ENCODE measurements around the gene NID1. TPM values are rescaled to one million over a fixed set of nuclear protein-coding genes. Genes with fewer than 3 reads are reported as not detected.

Gene NID1
- total RNA-seq, 1 experiment from 2014 or later, result 0.32 TPM

DNA sequence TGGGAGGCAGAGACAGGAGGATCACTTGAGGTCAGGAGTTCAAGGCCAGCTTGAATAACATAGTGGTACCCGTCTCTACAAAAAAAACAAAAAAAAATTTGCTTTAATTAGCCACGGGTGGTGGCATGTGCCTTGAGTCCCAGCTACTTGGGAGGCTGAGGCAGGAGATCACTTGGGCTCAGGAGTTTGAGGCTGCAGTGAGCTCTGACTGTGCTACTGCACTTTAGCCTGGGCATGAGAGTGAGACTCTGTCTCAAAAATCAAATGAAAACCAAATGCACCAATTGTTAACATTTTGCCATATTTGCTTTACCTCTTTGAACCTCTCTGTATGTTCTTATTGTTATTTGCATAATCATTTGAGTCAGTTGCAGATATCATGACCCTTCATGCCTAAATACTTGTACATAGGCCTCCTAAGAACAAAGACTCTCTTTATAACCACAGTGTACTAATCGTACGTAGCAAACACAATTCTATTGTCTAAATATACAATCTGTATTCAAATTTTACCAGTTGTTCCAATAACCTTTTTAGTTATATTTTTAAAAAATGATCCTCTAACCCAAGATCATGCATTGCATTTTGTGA lies 8.5 kb upstream of the NID1 start:
- ATAC-seq (no peak), DNase-seq (ENCODE audit: low read depth, low spot score) (no peak)
- ChIA-PET CTCF (no interaction called here), POLR2A (no interaction called here), RAD21 (ENCODE audit: low non-redundant PET in 1 of 2, low total read pairs in 2 of 2, uncharacterized antibody in 2 of 2, unreplicated experiment in 2 of 2) (no interaction called here)
- TF ChIP-seq ELF1 (IDR thresholded peaks at IDR 0.05; ENCODE audit: borderline replicate concordance, low read depth) (no peak), EZH2 (IDR thresholded peaks at IDR 0.05) (no peak), YY1 (IDR thresholded peaks at IDR 0.05; ENCODE audit: extremely low read depth, insufficient replicate concordance, low read depth, low read length) (no peak), CBX3 (IDR thresholded peaks at IDR 0.05; ENCODE audit: low read depth) (no peak), SIN3A (IDR thresholded peaks at IDR 0.05; ENCODE audit: low read depth) (no peak), JUND (IDR thresholded peaks at IDR 0.05) (no peak), ZFX (IDR thresholded peaks at IDR 0.05) (no peak), ZNF274 (IDR thresholded peaks at IDR 0.05; ENCODE audit: low read depth, low read length) (no peak), EZH2phosphoT487 (IDR thresholded peaks at IDR 0.05; ENCODE audit: borderline replicate concordance) (no peak), POLR2AphosphoS5 (IDR thresholded peaks at IDR 0.05; ENCODE audit: low read depth, low read length) (no peak), CEBPB (IDR thresholded peaks at IDR 0.05; ENCODE audit: low read depth) (no peak), POLR2A (IDR thresholded peaks at IDR 0.05; ENCODE audit: borderline replicate concordance, extremely low read depth, insufficient read depth, insufficient read length) (no peak), TCF7L2 (IDR thresholded peaks at IDR 0.05; ENCODE audit: borderline replicate concordance, extremely low read depth, insufficient read depth, insufficient read length) (no peak), EGR1 (IDR thresholded peaks at IDR 0.05; ENCODE audit: low read depth) (no peak)
- TF ChIP-seq, protein P1, sequence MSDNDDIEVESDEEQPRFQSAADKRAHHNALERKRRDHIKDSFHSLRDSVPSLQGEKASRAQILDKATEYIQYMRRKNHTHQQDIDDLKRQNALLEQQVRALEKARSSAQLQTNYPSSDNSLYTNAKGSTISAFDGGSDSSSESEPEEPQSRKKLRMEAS (IDR thresholded peaks at IDR 0.05), result no peak
- TF ChIP-seq, protein P2, sequence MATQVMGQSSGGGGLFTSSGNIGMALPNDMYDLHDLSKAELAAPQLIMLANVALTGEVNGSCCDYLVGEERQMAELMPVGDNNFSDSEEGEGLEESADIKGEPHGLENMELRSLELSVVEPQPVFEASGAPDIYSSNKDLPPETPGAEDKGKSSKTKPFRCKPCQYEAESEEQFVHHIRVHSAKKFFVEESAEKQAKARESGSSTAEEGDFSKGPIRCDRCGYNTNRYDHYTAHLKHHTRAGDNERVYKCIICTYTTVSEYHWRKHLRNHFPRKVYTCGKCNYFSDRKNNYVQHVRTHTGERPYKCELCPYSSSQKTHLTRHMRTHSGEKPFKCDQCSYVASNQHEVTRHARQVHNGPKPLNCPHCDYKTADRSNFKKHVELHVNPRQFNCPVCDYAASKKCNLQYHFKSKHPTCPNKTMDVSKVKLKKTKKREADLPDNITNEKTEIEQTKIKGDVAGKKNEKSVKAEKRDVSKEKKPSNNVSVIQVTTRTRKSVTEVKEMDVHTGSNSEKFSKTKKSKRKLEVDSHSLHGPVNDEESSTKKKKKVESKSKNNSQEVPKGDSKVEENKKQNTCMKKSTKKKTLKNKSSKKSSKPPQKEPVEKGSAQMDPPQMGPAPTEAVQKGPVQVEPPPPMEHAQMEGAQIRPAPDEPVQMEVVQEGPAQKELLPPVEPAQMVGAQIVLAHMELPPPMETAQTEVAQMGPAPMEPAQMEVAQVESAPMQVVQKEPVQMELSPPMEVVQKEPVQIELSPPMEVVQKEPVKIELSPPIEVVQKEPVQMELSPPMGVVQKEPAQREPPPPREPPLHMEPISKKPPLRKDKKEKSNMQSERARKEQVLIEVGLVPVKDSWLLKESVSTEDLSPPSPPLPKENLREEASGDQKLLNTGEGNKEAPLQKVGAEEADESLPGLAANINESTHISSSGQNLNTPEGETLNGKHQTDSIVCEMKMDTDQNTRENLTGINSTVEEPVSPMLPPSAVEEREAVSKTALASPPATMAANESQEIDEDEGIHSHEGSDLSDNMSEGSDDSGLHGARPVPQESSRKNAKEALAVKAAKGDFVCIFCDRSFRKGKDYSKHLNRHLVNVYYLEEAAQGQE (IDR thresholded peaks at IDR 0.05; ENCODE audit: low read depth), result no peak
- no peaks in the 10 kb centered on the region for H4K20me1 ChIP-seq (ENCODE audit: insufficient read depth)
- H3K4me3 ChIP-seq (replicated peaks in 1 of 2; ENCODE audit: low read depth in 1 of 2, low read length in 2 of 2), result no peak overlapping the region
- no peaks in the 10 kb centered on the region for H3K36me3 ChIP-seq (ENCODE audit: control insufficient read depth in 1 of 2, insufficient read depth in 2 of 2, low read length in 2 of 2)
- H3K4me1 ChIP-seq (ENCODE audit: control insufficient read depth in 1 of 2, insufficient read depth in 2 of 2, low read length in 2 of 2), result no peaks in the 10 kb centered on the region
- no peak overlapping the region for H3K4me2 ChIP-seq (ENCODE audit: low read length)
- no TSS peak for BruUV-seq (replicated peaks)
- no peaks in the 10 kb centered on the region for H3K9me2 ChIP-seq (ENCODE audit: insufficient read depth)
- no peak overlapping the region for H3K27ac ChIP-seq (ENCODE audit: low read depth, low read length)
- H3K79me2 ChIP-seq (ENCODE audit: insufficient read depth, low read length), result no peaks in the 10 kb centered on the region
- no peaks in the 10 kb centered on the region for H3K27me3 ChIP-seq (ENCODE audit: insufficient read depth, low read length)
- no peak overlapping the region for H2AFZ ChIP-seq (ENCODE audit: low read depth, low read length, poor library complexity, severe bottlenecking)
- no peak overlapping the region for H3K9ac ChIP-seq (ENCODE audit: low read length)
- intact Hi-C loops (cut with micrococcal nuclease), result no loop called here
- no peaks in the 10 kb centered on the region for H3K9me3 ChIP-seq (ENCODE audit: control insufficient read depth in 1 of 2, insufficient read depth in 1 of 2, low read depth in 1 of 2, low read length in 2 of 2)

Data from HCT116 (cell line).